Thoracic aorta (tissue), 2 donors: ENCODE measurements around the gene MYH7. TPM values are rescaled to one million over a fixed set of nuclear protein-coding genes. Genes with fewer than 3 reads are reported as not detected.

Experiments used
- ATAC-seq: fragments of 150-250 bp; one replicate; pipeline ENCODE4 v1.8.0; 2017; ENCODE audit warnings: low read depth; ENCODE audit not compliant: insufficient number of reproducible peaks, low FRiP score
- DNase-seq: peaks from one replicate; pipeline ENCODE4 v3.0.0-alpha.2; 2020; ENCODE audit warnings: low spot score
- H3K27ac ChIP-seq, 2 donors: fragments of 200-600 bp; sonication (generic); 1 replicate in 1 of 2; 2 replicates in 1 of 2; pipeline ENCODE4 v1.5.1; 2016; ENCODE audit warnings: mild to moderate bottlenecking in 2 of 2, moderate library complexity in 2 of 2
- H3K27me3 ChIP-seq: fragments of 200-600 bp; sonication (generic); replicated peaks from 2 replicates; pipeline ENCODE4 v1.6.0; 2016; ENCODE audit warnings: mild to moderate bottlenecking; ENCODE audit not compliant: insufficient read depth
- H3K36me3 ChIP-seq: fragments of 200-600 bp; sonication (generic); one replicate; pipeline ENCODE4 v1.5.1; 2016
- H3K4me1 ChIP-seq, 2 donors: fragments of 200-600 bp; sonication (generic); 1 replicate in 1 of 2; 2 replicates in 1 of 2; pipeline versions ENCODE4 v1.5.1 to v1.6.0; 2016; ENCODE audit warnings: low read depth in 2 of 2, mild to moderate bottlenecking in 1 of 2; ENCODE audit not compliant: control insufficient read depth in 1 of 2
- H3K4me3 ChIP-seq: fragments of 200-600 bp; sonication (generic); 2 replicates; pipeline ENCODE4 v1.5.1; 2016; ENCODE audit warnings: mild to moderate bottlenecking
- H3K9me3 ChIP-seq: fragments of 200-600 bp; sonication (generic); 2 replicates; pipeline ENCODE4 v1.5.1; 2016
- total RNA-seq, 2 donors: library from RNA; depleted of rRNA; stranded (reverse); fragments of >200 nt; gene quantifications; one replicate each; pipeline versions ENCODE4 v1.1.0 to v1.2.3, GENCODE V29; 2016
- TF ChIP-seq, protein P1 (sequence below): fragments of 200-600 bp; sonication (generic); IDR thresholded peaks from one replicate; pipeline ENCODE4 v1.5.1; 2019; ENCODE audit warnings: antibody characterized with exemption

Gene MYH7
- total RNA-seq, 2 donors from 2014 or later = 0.81 TPM; not detected in 1

DNA sequence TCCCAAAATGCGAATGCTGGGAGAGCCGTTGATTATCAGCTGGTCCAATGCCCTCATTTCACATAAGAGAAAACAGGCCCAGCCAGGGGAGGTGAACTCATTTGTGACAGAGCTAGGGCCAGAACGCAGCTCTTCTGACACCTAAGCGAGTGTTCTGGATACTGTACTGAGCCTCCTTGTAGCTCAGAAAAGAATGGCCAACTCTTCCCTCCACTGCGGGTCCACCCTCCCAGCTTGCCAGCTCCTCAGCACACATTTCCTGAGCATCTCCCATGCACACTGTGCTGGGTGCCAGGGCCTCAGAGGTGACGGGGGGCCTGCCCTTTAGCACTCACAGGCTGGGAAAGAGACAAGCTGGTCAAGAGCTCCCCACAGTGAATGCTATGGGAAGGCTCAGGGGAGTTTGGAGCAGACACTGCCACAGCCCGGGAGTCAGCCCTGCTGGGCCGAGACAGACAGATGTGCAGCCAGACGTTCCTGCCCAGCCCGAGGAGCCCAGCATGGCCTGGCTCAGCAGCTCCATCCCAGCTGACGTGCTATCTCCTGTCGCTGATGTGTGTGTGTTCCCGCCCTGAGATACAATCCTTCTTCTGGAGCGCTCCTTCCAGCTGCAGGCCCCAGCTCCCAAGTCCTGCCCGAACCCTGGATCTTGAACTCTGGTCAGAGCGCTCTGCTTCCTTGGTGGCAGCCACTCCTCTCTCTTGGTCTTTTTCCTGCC is 55.1 kb downstream of the MYH7 start:
- Histone ChIP-seq H3K4me1 (peaks cover 0 to 4% of the 10 kb centered on the region in 2 donors), H3K4me3 (no peak overlapping the region), H3K27ac (no peak overlapping the region), H3K36me3 (no peaks in the 10 kb centered on the region), H3K27me3 (no peaks in the 10 kb centered on the region), H3K9me3 (no peaks in the 10 kb centered on the region)
- no peak for DNase-seq
- ATAC-seq = no peak
- TF ChIP-seq, protein P1, sequence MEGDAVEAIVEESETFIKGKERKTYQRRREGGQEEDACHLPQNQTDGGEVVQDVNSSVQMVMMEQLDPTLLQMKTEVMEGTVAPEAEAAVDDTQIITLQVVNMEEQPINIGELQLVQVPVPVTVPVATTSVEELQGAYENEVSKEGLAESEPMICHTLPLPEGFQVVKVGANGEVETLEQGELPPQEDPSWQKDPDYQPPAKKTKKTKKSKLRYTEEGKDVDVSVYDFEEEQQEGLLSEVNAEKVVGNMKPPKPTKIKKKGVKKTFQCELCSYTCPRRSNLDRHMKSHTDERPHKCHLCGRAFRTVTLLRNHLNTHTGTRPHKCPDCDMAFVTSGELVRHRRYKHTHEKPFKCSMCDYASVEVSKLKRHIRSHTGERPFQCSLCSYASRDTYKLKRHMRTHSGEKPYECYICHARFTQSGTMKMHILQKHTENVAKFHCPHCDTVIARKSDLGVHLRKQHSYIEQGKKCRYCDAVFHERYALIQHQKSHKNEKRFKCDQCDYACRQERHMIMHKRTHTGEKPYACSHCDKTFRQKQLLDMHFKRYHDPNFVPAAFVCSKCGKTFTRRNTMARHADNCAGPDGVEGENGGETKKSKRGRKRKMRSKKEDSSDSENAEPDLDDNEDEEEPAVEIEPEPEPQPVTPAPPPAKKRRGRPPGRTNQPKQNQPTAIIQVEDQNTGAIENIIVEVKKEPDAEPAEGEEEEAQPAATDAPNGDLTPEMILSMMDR = no peak

DNA sequence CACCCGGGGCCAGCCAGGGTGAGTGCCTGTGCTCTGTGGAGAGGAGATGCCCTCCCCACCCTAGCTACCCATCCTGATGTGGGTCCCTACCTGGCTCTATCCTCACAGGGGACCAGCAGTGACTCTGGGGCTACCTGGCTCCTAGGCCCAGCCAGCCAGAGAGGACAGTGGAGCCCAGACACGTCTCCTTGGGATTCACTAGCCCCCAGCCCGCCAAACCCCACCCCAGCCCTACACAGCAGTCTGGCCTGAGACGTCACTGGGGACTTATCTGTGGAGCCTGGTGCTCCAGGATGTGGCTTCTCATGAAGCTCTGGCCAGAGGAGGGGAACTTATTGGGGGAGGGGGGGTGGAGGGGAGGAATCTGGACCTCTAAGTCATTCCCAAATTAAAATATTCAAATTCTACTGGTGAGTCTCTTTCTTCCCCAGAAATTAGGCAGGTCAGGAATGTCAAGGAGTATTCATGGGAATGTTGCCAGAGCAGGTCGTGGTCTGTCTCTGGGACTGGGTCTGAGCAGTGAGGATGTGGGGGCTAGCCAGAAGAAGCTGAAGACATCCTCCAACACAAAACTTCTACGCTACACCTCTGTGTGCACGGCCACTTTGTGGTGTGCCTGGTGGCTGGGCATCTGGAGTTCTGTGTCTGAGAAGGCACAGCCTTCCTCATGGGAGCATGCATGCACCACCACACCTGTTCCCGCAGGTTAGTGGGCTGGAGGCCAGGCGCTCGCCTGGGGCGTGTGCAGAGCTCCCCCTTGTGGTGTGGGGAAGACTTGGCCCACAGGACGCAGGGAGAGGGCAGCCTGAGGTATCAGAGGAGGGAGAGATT is 55.9 kb downstream of the MYH7 start:
- no peaks in the 10 kb centered on the region for H3K9me3 ChIP-seq
- H3K4me3 ChIP-seq = no peak overlapping the region
- DNase-seq = no peak
- peaks cover 0 to 4% of the 10 kb centered on the region in 2 donors for H3K4me1 ChIP-seq
- TF ChIP-seq, protein P1 = peak; percentile 83
- H3K36me3 ChIP-seq = no peaks in the 10 kb centered on the region
- H3K27ac ChIP-seq = no peak overlapping the region
- peak; percentile 51 for ATAC-seq
- no peaks in the 10 kb centered on the region for H3K27me3 ChIP-seq

DNA sequence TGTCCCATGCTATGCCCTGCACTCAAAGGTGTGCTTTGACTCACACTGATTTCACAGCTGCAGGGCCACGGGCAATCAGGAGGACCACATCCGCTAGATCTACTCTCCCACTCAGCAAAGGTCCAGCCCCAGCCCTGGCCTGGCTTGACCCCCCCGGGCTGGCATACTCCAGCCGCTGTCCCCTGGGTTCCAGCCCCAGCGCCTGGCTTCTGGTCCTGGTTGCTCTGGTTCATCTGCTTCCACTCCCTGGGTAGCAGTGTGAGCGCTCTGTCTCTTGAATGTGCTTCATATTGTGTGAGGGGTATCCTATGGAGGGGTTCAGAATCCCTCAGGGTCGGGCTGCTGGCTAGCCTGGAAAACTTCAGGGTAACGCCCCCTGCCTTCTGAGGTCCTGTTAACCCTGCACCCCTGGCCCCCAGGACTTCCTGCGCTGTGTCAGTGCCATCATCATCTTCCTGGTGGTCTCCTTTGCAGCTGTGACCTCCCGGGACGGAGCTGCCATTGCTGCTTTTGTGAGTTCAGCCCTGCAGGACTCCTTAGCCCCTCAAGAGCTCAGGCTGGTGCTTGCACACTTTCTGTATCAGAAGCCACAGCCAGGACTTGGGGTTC is 56.7 kb downstream of the MYH7 start:
- no peak for DNase-seq
- Histone ChIP-seq H3K4me1 (peaks cover 0 to 4% of the 10 kb centered on the region in 2 donors), H3K27me3 (no peaks in the 10 kb centered on the region), H3K36me3 (no peaks in the 10 kb centered on the region), H3K4me3 (no peak overlapping the region), H3K9me3 (no peaks in the 10 kb centered on the region), H3K27ac (no peak overlapping the region)
- TF ChIP-seq, protein P1 = no peak
- ATAC-seq = no peak

DNA sequence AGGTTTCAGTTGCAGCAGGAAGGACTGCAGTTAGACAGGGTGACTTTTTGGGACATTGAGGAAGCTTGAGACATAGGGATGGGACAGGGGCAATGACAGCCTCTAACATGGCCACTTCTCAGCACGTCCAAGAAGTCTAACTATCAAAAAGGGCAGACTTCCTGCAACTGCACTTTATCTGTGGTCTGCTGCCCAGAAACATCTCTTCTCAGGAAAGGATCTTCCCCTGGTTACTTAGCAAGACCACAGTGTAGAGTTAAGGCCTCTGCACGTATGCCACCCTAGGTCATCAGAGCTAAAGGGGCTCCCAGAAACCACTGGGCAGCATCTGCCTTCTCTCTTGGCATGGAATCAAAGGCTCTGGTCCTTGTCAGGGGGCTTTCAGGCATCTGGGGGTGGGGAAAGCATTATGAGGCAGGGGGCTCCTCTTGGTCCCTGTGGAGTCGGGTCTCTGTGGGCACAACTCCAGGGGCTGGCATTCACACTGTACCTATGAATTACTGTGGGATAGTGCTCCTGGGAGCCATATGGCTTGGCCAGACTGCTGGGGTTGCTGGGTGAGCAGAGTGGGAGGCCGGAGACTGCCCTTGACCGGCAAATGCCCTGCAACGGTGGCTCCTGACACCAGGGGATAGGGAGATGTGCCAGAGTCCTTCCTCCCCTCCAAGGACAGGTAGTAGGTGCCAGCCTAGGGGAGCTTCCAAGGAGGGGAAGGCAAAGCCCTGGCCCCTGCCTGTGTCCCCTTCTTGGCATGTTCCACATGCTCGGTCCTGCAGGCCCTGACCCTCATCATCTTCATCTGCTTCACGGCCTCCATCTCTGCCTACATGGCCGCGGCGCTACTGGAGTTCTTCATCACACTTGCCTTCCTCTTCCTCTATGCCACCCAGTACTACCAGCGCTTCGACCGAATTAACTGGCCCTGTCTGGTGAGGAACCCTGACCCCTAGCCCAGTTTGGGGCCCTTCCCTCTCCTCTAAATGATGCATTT is 57.6 kb downstream of the MYH7 start:
- H3K27me3 ChIP-seq = no peaks in the 10 kb centered on the region
- H3K36me3 ChIP-seq = no peaks in the 10 kb centered on the region
- peak overlapping the region; percentile 5 to 57 for H3K27ac ChIP-seq
- peaks cover 0 to 4% of the 10 kb centered on the region in 2 donors for H3K4me1 ChIP-seq
- H3K9me3 ChIP-seq = no peaks in the 10 kb centered on the region
- DNase-seq (no peak), ATAC-seq (no peak)
- no peak overlapping the region for H3K4me3 ChIP-seq
- TF ChIP-seq, protein P1 = no peak
